IMR-90 (cell line): ENCODE data around the gene MMP8. TPM values are rescaled to one million over a fixed set of nuclear protein-coding genes. Genes with fewer than 3 reads are reported as not detected.

Source experiments
- ATAC-seq: fragments of 200-7000 bp; cut with Tn5 transposase; 2 replicates; pipeline ENCODE4 v1.9.1; 2020; ENCODE audit warnings: low read depth, mild to moderate bottlenecking, moderate library complexity
- BruUV-seq: library from RNA; stranded (reverse); fragments of 400-500 nt; replicated peaks from 2 replicates; lab custom pipeline; 2021; lab: Mats Ljungman, UMichigan
- CTCF ChIA-PET: fragments of 300-600 bp; formaldehyde crosslinking; extraction: SDS; loops from one replicate; lab custom pipeline; 2021; ENCODE audit warnings: antibody characterized with exemption; lab: Yijun Ruan, JAX
- POLR2A ChIA-PET: fragments of 300-600 bp; sonication (Branson Sonifier 250); formaldehyde crosslinking; loops from one replicate; lab custom pipeline; 2022; ENCODE audit warnings: antibody characterized with exemption; ENCODE audit not compliant: unreplicated experiment; lab: Charles Lee
- DNase-seq: peaks from one replicate; pipeline ENCODE4 v3.0.0; 2013
- H2AFZ ChIP-seq: replicated peaks from 2 replicates; pipeline ENCODE3; 2013; ENCODE audit warnings: low read length, mild to moderate bottlenecking; ENCODE audit not compliant: poor library complexity
- H2AK5ac ChIP-seq: 2 replicates; pipeline ENCODE4 v1.6.1; 2013; ENCODE audit warnings: low read depth, low read length, inconsistent platforms
- H2AK9ac ChIP-seq: replicated peaks from 2 replicates; pipeline ENCODE3; 2013; ENCODE audit warnings: mild to moderate bottlenecking, low read depth, low read length, moderate library complexity; ENCODE audit not compliant: poor library complexity
- H2BK120ac ChIP-seq: 2 replicates; pipeline ENCODE4 v1.6.1; 2013; ENCODE audit warnings: low read depth, low read length, inconsistent platforms
- H2BK15ac ChIP-seq: 3 replicates; pipeline ENCODE4 v1.6.1; 2013; ENCODE audit warnings: low read depth, low read length, inconsistent platforms
- H2BK20ac ChIP-seq: 2 replicates; pipeline ENCODE4 v1.6.1; 2013; ENCODE audit warnings: low read depth, mild to moderate bottlenecking, inconsistent platforms, low read length, moderate library complexity
- H2BK5ac ChIP-seq: 2 replicates; pipeline ENCODE4 v1.6.1; 2013; ENCODE audit warnings: mild to moderate bottlenecking, low read depth, low read length, inconsistent platforms; ENCODE audit not compliant: poor library complexity, severe bottlenecking
- H3K14ac ChIP-seq: replicated peaks from 2 replicates; pipeline ENCODE4 v1.6.1; 2013; ENCODE audit warnings: low read depth, low read length, inconsistent platforms
- H3K18ac ChIP-seq: 2 replicates; pipeline ENCODE4 v1.6.1; 2013; ENCODE audit warnings: low read depth, low read length, control low read depth
- H3K23ac ChIP-seq: 2 replicates; pipeline ENCODE4 v1.6.1; 2013; ENCODE audit warnings: low read depth, low read length, inconsistent platforms
- H3K27ac ChIP-seq: 2 replicates; pipeline ENCODE4 v1.5.1; 2013; ENCODE audit warnings: mild to moderate bottlenecking, control low read depth, low read length; ENCODE audit not compliant: insufficient read depth
- H3K27me3 ChIP-seq: 2 replicates; pipeline ENCODE4 v1.6.1; 2013; ENCODE audit warnings: low read length; ENCODE audit not compliant: control insufficient read depth, insufficient read depth
- H3K36me3 ChIP-seq: 2 replicates; pipeline ENCODE4 v1.6.1; 2013; ENCODE audit warnings: low read length, mixed read lengths; ENCODE audit not compliant: control insufficient read depth, insufficient read depth
- H3K4ac ChIP-seq: 2 replicates; pipeline ENCODE4 v1.6.1; 2013; ENCODE audit warnings: low read depth, low read length, inconsistent platforms
- H3K4me1 ChIP-seq: 2 replicates; pipeline ENCODE4 v1.6.1; 2013; ENCODE audit warnings: low read length, mixed read lengths; ENCODE audit not compliant: control insufficient read depth, insufficient read depth
- H3K4me2 ChIP-seq: 2 replicates; pipeline ENCODE4 v1.6.1; 2013; ENCODE audit warnings: low read depth, mild to moderate bottlenecking, control low read depth, low read length, moderate library complexity
- H3K4me3 ChIP-seq: 2 replicates; pipeline ENCODE4 v1.5.1; 2013; ENCODE audit warnings: low read depth, mild to moderate bottlenecking, control low read depth, low read length, moderate library complexity; ENCODE audit not compliant: insufficient read depth
- H3K56ac ChIP-seq: 2 replicates; pipeline ENCODE4 v1.6.1; 2013; ENCODE audit warnings: low read length, inconsistent platforms; ENCODE audit not compliant: insufficient read depth; ENCODE audit errors: extremely low read depth
- H3K79me1 ChIP-seq, 2 experiments: 2 replicates each; pipeline ENCODE4 v1.6.1; 2013; ENCODE audit warnings: low read length in 2 of 2, inconsistent platforms in 1 of 2, low read depth in 1 of 2
- H3K9ac ChIP-seq: 2 replicates; pipeline ENCODE4 v1.6.1; 2013; ENCODE audit warnings: low read depth, low read length, control low read depth
- H3K9me1 ChIP-seq: 2 replicates; pipeline ENCODE4 v1.6.1; 2013; ENCODE audit warnings: low read length, inconsistent platforms; ENCODE audit not compliant: insufficient read depth
- H3K9me3 ChIP-seq: 2 replicates; pipeline ENCODE4 v1.6.1; 2013; ENCODE audit warnings: low read length; ENCODE audit not compliant: control insufficient read depth, insufficient read depth
- H4K20me1 ChIP-seq: 2 replicates; pipeline ENCODE4 v1.6.1; 2013; ENCODE audit warnings: low read length, inconsistent platforms; ENCODE audit not compliant: insufficient read depth
- H4K5ac ChIP-seq: 2 replicates; pipeline ENCODE4 v1.6.1; 2013; ENCODE audit warnings: mild to moderate bottlenecking, low read depth, low read length, control low read depth
- H4K8ac ChIP-seq, 2 experiments: 2 replicates each; pipeline ENCODE4 v1.6.1; 2013; ENCODE audit warnings: low read depth in 2 of 2, low read length in 2 of 2, control low read depth in 1 of 2, inconsistent platforms in 1 of 2
- H4K91ac ChIP-seq: 2 replicates; pipeline ENCODE4 v1.6.1; 2013; ENCODE audit warnings: low read depth, low read length, inconsistent platforms; ENCODE audit not compliant: insufficient read depth
- CTCF ChIP-seq: conservative IDR thresholded peaks from 2 replicates; pipeline ENCODE4 v1.5.1; 2012; ENCODE audit warnings: mild to moderate bottlenecking, low read depth, low read length, improper control_type of control experiment
- RAD21 ChIP-seq: IDR thresholded peaks from 2 replicates; pipeline ENCODE4 v1.6.1; 2012; ENCODE audit warnings: low read length, improper control_type of control experiment
- WGBS, 2 experiments: methylation state at CpG; one replicate each; pipeline versions ENCODE4 v1.1.5 to v1.1.7; 2013; ENCODE audit warnings: missing lambda C conversion rate in 2 of 2; ENCODE audit not compliant: insufficient read length in 1 of 2; ENCODE audit errors: extremely low coverage in 2 of 2; 5-methylcytosine and 5-hydroxymethylcytosine counted together
- dilution Hi-C: fragments of 300-500 bp; cut with HindIII; formaldehyde crosslinking; loops from one replicate; pipeline ENCODE4 v1.14.3; 2018; ENCODE audit warnings: low sequenced_read_pairs; ENCODE audit not compliant: unreplicated experiment
- in situ Hi-C: fragments of 300-500 bp; cut with MboI; formaldehyde crosslinking; loops from 3 replicates; pipeline ENCODE4 v1.14.3; 2019; ENCODE audit warnings: low sequenced_read_pairs, inconsistent platforms, mixed read lengths
- intact Hi-C: fragments of 100-400 bp; cut with micrococcal nuclease; formaldehyde crosslinking; loops from 2 replicates; pipeline ENCODE4 v1.10.0; 2022
- polyA plus RNA-seq, 3 experiments: library from polyadenylated mRNA; depleted of rRNA; stranded (reverse); fragments of >200 nt; gene quantifications; 2 replicates each; pipeline ENCODE4 v1.2.3, GENCODE V29; 2012; ENCODE audit warnings: low replicate concordance in 1 of 3
- total RNA-seq: library from RNA; depleted of rRNA; stranded (reverse); fragments of >200 nt; gene quantifications from 2 replicates; pipeline ENCODE4 v1.2.3, GENCODE V29; 2012
- TF ChIP-seq, protein P1 (sequence below): fragments of 150-350 bp; IDR thresholded peaks from 2 replicates; pipeline ENCODE4 v1.6.1; 2016; ENCODE audit warnings: low read depth, mild to moderate bottlenecking, low read length, moderate library complexity, borderline replicate concordance

MMP8 gene
- total and polyA plus RNA-seq, 2 of the 4 experiments (the other 2 are of a cell fraction): 0.05 to 0.18 TPM

DNA sequence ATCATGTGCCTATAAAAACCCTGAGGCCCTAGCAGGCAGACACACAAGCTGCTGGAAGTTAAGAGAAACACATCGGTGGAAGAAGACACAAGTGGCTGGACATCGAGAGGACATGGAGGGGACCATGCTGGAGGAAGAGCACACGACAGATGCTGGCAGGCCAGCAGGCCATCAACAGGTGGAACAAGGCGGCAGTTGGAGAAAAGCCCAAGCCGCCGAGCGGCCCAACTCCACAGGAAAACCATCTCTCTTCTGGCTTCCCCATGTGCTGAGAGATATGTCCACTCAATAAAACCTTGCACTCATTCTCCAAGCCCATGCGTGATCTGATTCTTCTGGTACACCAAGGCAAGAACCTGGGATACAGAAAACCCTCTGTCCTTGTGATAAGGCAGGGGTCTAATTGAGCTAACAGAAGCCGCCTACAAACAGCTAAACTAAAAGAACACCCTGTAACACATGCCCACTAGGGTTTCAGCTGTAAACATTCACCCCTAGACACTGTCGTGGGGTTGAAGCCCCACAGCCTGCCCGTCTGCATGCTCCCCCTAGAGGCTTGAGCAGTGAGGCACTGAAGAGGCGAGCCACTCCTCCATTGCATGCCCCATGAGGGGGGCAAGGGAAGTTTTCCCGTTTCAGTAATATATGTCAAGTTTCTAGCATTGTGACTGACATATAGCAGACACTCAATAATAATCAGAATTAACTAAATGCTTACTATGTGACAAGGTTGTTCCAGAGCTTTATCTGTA, 60.6 kb downstream of the MMP8 start:
- ChIA-PET POLR2A (no interaction called here), CTCF (interaction anchor here (0.6 kb wide), 1 partner anchor 381 kb away, joined by 3 read pairs; no protein-coding TSS in a partner anchor)
- TF ChIP-seq, protein P1, sequence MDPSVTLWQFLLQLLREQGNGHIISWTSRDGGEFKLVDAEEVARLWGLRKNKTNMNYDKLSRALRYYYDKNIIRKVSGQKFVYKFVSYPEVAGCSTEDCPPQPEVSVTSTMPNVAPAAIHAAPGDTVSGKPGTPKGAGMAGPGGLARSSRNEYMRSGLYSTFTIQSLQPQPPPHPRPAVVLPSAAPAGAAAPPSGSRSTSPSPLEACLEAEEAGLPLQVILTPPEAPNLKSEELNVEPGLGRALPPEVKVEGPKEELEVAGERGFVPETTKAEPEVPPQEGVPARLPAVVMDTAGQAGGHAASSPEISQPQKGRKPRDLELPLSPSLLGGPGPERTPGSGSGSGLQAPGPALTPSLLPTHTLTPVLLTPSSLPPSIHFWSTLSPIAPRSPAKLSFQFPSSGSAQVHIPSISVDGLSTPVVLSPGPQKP: no peak
- peak; percentile 12; the same call in 1 of the 2 replicates for TF ChIP-seq RAD21
- peak; percentile 35 for TF ChIP-seq CTCF
- dilution Hi-C loops (no loop called here), in situ Hi-C loops (no loop called here), intact Hi-C loops (no loop called here)
- Histone ChIP-seq H4K8ac (no peak overlapping the region), H3K23ac (no peak overlapping the region), H2BK5ac (no peak overlapping the region), H2AFZ (no peak overlapping the region), H2AK5ac (no peak overlapping the region), H3K9me1 (0 out of 2 replicates have a peak, but pooled peaks cover 4% of the 10 kb centered on the region), H3K9me3 (no peaks in the 10 kb centered on the region), H2BK20ac (no peak overlapping the region), H2AK9ac (peak overlapping the region; percentile 28), H3K4me2 (no peak overlapping the region), H3K27ac (no peak overlapping the region), H3K27me3 (peaks cover 7% of the 10 kb centered on the region), H2BK120ac (no peak overlapping the region), H2BK15ac (no peak overlapping the region), H3K4me1 (no peaks in the 10 kb centered on the region), H3K56ac (no peak overlapping the region), H3K4me3 (no peak overlapping the region), H3K79me1 (no peaks in the 10 kb centered on the region), H3K36me3 (no peaks in the 10 kb centered on the region), H3K9ac (no peak overlapping the region), H3K18ac (no peak overlapping the region), H4K91ac (no peak overlapping the region), H4K5ac (no peak overlapping the region), H3K4ac (no peak overlapping the region), H4K20me1 (no peaks in the 10 kb centered on the region), H3K14ac (no peak overlapping the region)
- BruUV-seq: no TSS peak
- WGBS, 2 experiments: 100% methylated on average over 1 of the region's 13 CpGs; no CpG with 5 or more reads in 1 of the 2 experiments
- DNase-seq: no peak
- no peak for ATAC-seq
